Adipose tissue (tissue), 3 donors: ENCODE data around the gene PSMA6. TPM values are rescaled to one million over a fixed set of nuclear protein-coding genes. Genes with fewer than 3 reads are reported as not detected.
A peak's percentile ranks its signal among the peaks of the same experiment; 100 is the strongest.
"Not testable (repeated sequence)": the region's sequence is repeated elsewhere in the genome, so short reads cannot be mapped to it uniquely, and the experiment has no call there.

Experiments
- H3K27ac ChIP-seq: one replicate; pipeline ENCODE4 v1.5.1; 2013; ENCODE audit warnings: low read depth, low read length
- whole genome bisulfite sequencing, 3 donors: extraction: QIAGEN DNeasy Blood & Tissue Kit; methylation state at CpG; one replicate each; pipeline ENCODE4 v1.1.7; 2013; 5-methylcytosine and 5-hydroxymethylcytosine counted together
- polyA plus RNA-seq, 3 donors: library from polyadenylated mRNA; stranded (reverse); fragments of 200-250 nt; gene quantifications; one replicate each; pipeline ENCODE4 v1.2.3, GENCODE V29; 2013
- donor health status: healthy with polysubstance abuse.
- donor health status: Bipolar disorder and iron deficiency.
- donor health status: healthy.

PSMA6 gene
- polyA plus RNA-seq, 3 donors = 92.3 to 191 (median 173) TPM

DNA sequence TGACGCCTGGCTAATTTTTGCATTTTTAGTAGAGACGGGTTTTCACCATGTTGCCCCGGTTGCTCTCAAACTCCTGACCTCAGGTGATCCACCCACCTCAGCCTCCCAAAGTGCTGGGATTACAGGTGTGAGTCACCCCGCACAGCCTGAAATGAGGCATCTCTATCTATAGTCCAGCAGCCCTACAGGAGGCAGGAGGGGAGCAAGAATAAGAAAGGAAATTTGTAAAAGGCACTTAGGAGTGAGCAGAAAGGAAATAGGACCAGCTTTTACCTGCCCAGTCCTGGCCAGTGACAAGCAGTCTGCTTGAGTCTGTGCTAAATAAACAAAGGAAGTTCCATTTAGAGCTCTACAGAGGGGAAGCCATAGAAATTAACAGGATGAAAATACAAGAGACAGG lies 15.0 kb upstream of the PSMA6 start:
- H3K27ac ChIP-seq = no peak overlapping the region
- 92 to 96% (median 95%) methylated on average over 4 of the region's 4 CpGs for WGBS, 3 donors

DNA sequence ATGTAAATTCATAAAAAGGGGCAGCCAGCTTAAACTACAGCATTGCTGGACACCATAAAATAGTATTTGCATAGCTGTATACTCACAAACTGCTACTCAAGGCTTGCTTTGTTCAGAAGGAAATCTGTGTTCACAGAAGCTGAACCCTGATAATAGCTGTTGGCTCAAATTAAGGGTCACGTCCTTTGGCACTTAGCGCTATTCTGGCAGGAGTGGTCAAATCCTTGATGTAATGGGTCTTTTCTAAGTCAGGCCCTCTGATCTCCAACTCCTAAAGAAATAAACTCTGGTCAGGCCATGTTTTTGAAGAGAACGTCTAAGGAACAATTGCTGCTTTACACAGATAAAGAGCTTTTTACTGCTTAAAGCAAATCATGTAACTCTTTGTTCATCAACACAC lies 12.8 kb upstream of the PSMA6 start:
- WGBS, 3 donors = 66 to 79% (median 68%) methylated on average over 3 of the region's 3 CpGs
- no peak overlapping the region for H3K27ac ChIP-seq

DNA sequence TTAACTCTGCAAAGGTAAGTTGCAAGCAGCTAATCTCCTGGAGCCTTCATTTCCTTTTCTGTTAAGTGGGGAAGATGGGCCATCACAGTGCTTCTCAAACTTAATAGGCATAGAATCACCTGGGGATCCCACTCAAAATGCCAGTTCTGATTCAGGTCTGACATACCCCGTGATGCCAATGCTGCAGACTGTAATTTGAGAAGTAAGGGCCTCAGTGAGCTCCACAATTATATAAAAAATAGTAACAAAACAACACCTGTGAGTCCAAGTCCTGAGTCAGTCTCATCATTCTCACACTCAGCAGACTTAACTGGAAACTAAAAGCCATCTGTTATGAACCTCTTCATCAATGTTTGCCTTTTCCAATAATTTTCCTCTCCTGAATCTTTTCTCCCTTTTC lies 10.8 kb upstream of the PSMA6 start:
- H3K27ac ChIP-seq = no peak overlapping the region
- 93 to 100% (median 96%) methylated on average over 1 of the region's 1 CpG for whole genome bisulfite sequencing, 3 donors

DNA sequence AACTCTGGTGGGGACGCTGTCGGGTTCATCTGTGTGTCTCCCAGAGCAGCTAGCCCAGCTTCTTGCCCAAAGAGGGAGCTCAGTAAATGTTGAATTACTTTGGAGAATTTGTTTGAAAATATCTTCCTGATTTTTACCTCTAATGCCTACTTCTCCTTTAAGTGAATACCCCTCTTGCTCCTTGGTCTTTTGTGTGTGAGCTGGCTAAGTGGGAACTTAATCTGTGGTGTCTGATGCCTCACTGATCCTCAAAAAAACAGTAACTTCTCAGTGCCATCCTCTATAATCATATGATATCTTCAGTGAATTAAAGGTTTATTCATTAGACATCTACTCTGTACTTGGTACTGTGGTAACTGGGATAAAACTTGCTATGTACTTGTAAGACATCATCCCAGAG lies 7.7 kb upstream of the PSMA6 start:
- 78 to 96% (median 90%) methylated on average over 2 of the region's 2 CpGs for WGBS, 3 donors
- no peak overlapping the region for H3K27ac ChIP-seq

DNA sequence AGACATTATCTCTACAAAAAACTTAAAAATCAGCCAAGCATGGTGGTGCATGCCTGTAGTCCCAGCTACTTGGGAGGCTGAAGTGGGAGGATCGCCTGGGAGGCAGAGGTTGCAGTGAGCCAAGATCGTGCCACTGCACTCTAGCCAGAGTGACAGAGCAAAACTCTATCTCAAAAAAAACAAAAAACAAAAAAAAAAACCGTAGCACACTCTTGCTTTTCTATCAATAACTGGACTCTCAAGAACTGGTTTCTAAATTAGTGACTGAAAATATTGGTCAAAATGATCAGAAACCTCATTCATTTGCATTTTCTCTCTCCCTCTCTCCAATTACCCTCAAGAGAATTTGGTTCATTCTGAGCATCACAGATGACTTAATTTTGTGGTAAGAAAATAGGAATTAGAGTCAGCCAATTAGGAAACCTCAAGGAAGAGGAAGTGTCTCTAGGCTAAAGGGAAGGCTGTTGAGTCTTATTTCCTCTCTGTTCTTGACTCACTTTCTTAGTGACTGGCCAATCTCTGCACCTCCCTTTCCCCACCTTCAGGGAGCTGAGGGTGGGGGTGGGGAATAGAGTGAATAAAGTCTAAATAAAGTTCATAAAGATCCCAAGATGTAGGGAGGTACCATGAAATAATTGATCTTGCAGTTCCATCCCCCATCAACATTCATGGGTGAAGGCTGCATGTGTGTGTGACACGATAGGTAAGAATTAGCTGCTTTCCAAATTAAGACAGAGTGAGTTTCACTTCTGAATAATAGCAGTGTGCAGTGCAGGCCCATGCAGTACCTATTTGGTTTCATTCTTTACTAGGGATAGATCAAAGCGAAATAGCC lies 6.8 kb upstream of the PSMA6 start:
- 45 to 79% (median 48%) methylated on average over 5 of the region's 5 CpGs for WGBS, 3 donors
- no peak overlapping the region for H3K27ac ChIP-seq

DNA sequence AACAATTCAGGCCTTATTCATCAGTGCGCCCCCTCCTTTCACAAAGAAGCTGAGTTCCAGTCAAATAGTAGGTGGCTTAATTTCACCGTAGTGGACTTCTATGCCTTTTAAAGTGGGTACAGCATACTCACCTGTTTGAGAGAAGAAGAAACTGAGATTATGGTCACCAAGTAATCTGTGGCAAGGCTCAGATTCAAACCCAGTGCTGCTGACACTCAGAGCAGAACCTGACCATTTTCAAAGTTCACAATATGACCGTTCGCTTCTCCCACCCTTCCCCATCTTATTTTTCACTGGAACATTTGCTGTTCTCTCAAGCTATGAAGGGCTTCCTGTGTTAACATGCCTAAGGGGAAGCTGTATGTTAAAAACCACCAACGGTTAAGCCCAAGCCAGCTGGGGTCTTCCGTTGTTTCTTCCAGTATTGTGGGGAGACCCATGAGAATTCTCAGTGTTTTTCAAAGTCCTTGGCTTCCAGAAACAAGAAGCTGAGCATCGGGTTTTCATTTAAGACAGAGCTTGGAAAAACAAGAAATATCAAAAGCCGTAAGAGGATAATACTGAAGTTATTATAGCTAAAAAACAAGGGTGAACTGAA lies 6.1 kb upstream of the PSMA6 start:
- H3K27ac ChIP-seq = no peak overlapping the region

DNA sequence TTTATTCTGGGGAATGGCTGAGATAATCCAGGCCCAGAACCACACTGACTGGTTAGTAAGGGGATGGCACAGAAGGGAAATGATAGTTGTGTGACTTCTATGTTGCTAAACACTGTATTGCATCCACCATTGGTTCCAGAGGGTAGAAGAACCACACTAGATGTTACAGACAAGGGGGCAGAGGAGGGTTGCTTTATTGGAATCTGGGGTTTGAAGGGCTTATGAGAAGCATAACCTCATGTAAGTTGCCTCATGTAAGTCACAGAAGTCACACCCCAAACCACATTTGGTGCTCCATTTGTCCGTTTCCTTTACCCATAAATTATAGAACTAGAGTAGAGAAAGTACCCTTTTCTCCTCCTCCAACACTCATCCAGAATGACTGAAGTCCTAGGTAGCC lies 5.5 kb upstream of the PSMA6 start:
- H3K27ac ChIP-seq = no peak overlapping the region
- 56 to 91% (median 70%) methylated on average over 1 of the region's 1 CpG for WGBS, 3 donors

More for the DNA sequence above, 6.1 kb upstream of the PSMA6 start:
- 45 to 76% (median 58%) methylated on average over 8 of the region's 8 CpGs for WGBS, 3 donors

DNA sequence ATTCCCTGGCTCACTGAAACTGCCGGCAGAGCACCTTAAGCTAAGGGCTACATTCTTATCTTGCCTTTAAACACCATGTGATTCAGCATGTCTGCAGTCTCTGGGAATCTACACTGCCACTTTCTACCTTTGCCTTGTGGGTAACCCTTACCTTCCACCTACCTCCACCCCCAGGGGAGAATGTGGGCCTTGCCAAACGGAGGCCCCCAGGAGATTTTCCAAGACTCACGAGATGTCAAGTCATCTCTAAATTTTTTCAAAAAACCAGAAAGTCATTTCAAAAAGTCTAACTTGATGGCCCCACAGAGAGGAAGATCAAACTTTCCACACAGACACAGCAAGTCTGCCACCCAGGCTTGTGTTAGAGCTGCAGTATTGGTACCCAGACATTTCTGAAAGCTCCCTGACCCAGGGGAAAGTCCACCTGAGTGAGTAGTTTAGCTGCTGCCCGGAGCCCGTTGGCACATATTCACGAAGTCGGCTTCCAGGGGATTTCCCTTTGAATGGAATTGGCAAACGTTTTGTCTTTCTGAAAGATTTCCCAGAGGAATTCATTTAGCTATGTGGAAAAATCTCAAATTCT lies 4.7 kb upstream of the PSMA6 start:
- H3K27ac ChIP-seq = no peak overlapping the region
- 13 to 30% (median 13%) methylated on average over 8 of the region's 8 CpGs for WGBS, 3 donors

DNA sequence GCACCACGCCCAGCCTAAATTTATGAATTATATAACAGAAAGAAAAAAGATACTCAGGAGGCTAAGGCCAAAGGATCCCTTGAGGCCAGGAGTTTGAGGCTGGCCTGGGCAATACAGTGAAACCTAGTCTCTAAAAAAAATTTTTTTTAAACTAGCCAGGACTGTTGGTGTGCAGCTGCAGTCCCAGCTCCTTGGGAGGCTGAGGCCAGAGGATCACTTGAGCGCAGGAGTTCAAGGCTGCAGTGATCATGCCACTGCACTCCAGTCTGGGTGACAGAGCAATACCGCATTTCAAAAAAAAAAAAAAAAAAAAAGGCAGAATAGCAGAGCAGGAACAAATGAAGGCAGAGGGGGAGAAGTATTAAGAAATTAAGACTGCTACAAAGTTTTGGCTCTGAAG lies 2.6 kb upstream of the PSMA6 start:
- 84 to 99% (median 92%) methylated on average over 3 of the region's 3 CpGs for WGBS, 3 donors
- H3K27ac ChIP-seq = no peak overlapping the region

DNA sequence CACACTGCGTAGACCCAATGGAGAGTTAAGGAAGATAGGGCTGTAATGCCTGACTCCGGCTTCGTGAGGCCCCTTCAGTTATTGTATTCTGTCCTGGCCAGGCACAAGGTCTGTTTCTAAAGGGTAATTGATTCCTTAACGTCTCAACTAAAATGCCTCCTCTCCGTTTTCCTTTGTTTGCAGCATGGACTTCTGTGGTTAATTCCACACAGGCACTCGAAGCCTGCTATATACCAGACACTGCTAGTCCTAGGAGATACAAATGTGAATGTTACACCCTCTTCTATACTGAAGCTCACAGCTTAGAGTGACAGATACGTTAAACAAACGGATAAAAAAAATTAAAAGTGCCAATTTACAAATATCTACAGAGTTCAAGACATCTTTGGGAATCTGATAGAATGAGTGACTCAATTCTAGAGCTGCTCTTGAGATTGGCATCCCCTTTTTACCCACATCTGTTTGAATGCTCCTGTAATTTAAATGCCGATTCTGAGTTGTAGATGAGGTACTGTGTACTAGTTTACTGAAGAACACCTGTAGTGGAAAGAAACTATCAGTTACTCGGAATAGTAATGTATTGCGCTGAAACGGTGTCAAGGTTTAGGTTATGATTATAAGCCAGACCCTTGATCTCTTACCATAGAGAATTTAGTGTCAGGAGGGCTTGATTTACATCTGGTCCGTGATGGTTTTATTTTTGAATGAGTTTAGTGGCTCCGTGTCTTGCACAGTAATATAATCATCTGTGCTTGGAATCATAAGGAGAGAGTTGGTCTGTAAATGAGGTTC lies 784 bp downstream of the PSMA6 start:
- peak overlapping the region; percentile 45 for H3K27ac ChIP-seq
- WGBS, 3 donors = 2 to 6% (median 5%) methylated on average over 14 of the region's 14 CpGs

DNA sequence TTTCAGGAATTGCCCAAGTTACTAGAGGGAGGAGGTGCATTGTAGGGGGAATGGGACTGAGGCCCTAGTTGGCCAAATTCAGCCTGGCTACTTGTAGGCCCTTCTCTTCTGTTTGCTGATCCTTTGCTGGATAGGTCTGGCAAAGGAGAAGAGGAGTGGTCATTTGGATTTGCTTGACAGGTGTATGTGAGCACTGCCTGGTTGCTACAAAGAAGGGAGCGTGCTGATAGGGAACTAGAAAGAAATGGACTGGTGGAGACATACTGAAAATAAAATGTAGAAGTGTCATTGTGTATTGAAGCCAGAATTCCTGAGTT lies 3.6 kb downstream of the PSMA6 start:
- H3K27ac ChIP-seq = no peak overlapping the region
- WGBS, 3 donors = 77 to 81% (median 81%) methylated on average over 1 of the region's 1 CpG

DNA sequence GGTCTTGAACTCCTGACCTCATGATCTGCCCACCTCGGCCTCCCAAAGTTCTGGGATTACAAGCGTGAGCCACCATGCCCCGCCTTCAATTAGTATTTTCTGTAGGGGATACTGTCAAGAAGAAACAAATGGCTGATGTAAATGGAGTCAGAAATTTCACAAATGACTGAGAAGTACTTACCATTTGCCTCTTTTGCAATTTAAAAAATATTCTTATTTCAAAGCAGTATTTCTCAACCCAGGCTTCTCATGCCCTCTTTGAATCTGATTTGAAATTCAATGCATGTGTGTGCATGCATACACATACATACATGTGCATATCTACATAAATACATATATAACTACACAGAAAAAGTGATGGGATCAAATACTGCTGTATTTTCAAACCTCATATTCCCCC lies 4.4 kb downstream of the PSMA6 start:
- no peak overlapping the region for H3K27ac ChIP-seq
- 75 to 80% (median 79%) methylated on average over 3 of the region's 3 CpGs for WGBS, 3 donors

DNA sequence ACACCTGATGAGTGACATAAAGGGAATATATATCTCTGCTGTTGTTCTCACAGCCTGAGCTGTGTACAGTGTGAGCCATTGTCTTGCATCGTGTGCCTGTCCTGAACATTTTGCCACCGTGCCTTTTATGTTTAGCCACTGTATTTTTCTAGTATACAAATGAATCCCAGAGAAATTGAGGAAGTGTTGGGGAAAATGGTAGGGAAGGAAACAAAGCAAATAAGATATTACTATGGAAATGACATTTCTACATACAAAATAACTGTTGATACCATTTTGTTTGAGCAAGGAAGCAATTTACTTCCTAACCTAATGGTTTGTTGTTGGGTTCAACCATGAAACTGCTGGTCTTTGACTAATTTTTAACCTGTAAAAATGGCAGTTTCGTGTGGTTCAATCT lies 5.5 kb downstream of the PSMA6 start:
- H3K27ac ChIP-seq = no peak overlapping the region
- WGBS, 3 donors = 83 to 88% (median 85%) methylated on average over 3 of the region's 3 CpGs

DNA sequence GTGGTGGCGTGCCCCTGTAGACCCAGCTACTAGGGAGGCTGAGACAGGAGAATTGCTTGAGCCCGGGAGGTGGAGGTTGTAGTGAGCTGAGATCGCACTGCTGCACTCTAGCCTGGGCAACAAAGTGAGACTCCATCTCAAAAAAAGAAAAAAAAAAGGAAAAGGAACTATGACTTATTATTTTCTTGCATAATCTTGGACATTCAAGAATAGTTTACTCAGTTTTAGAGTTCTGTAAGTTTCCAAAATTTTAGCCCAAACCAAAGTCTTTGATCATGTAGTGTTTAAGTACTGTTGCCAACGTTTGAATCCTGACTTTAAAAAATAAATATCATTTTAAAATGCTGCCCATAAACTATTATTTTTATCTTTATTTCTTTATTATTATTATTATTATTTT lies 6.2 kb downstream of the PSMA6 start:
- no peak overlapping the region for H3K27ac ChIP-seq
- WGBS, 3 donors = 80 to 91% (median 84%) methylated on average over 4 of the region's 4 CpGs

DNA sequence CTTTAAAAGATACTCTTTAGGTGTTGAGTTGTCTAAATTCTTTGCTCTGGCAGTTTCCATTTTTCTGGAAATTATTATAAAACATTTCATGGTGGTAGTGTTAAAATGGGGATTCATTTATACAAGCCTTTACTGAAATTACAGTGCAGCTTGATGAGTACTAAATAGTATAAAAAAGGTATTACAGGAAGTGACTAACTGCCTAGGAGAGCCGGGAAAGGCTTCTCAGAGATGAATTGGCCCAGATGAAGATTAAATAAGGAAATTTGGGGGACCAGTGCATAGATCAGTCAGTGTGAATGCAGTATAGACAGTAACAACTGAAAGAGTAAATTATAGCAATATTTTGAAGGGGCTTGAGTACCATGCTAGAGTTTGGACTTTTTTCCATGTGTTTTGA lies 7.5 kb downstream of the PSMA6 start:
- WGBS, 3 donors = 31 to 83% (median 40%) methylated on average over 1 of the region's 1 CpG
- no peak overlapping the region for H3K27ac ChIP-seq

DNA sequence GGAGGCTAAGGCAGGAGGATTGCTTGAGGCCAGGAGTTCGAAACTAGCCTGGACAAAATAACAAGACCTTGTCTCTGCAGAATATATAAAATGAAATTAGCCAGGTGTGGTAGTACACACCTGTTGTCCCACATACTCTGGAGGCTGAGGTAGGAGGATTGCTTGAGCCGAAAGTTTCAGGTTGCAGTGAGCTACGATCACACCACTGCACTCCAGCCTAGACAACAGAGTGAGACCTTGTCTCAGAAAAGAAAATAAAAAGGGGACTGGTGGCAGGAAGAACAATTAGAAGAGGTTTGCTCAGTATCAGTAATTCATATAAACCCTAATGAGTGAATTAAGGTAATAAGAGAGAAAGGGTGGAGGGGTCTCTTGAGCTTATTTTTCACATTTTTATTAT lies 8.0 kb downstream of the PSMA6 start:
- no peak overlapping the region for H3K27ac ChIP-seq
- WGBS, 3 donors = 88 to 93% (median 93%) methylated on average over 3 of the region's 3 CpGs

DNA sequence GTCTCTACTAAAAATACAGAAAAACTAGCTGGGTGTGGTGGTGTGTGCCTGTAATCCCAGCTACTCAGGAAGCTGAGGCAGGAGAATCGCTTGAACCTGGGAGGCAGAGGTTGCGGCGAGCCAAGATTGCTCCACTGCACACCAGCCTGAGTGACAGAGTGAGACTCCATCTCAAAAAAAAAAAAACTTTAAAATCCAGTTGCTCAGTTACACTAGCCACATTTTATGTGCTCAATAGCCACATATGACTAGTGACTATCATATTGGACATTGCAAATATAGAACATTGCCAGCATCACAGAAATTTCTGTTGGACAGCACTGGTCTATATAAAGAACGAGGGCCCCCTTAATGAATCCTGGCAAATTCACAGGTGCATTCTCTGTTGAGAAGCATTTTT lies 9.2 kb downstream of the PSMA6 start:
- not testable (repeated sequence) for H3K27ac ChIP-seq
- WGBS, 3 donors = 58 to 71% (median 68%) methylated on average over 4 of the region's 4 CpGs

DNA sequence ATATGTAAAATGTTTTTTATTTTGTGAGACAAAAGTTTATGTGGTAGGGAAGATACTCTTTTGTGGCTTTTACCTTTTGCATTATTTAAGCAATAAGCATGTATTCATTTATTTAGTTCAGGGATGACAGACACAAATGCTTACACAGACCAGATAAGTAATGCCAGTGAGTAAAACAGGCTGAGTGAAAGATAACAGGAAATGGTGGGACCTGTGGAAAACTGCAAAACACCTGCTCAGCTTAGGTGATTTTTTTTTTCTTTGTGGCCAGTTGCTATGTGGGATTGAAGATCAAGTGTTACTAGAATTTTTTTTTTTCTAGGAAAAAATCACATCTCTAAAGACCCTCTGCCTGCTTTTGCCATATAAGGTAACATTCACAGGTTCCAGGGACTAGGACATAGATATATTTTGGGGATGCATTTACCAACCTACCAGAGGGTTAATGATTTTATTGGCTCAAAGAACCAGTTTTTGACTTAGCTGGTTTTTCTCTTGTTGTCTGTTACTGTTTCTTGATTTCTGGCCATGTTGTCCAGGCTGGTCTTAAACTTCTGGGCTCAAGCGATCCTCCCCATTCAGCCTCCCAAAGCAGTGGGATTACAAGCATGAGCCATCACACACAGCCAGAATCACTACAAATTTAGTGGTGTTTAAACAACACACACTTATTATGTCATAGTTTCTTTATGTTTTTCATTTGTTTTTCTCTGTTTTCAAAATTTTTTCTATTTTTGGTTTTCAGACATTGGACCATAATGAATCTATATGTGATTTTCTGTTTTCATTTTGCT lies 9.8 kb downstream of the PSMA6 start:
- H3K27ac ChIP-seq = no peak overlapping the region
- WGBS, 3 donors = 91 to 100% (median 98%) methylated on average over 1 of the region's 1 CpG
